Suprapubic skin (tissue), 3 donors: ENCODE measurements around the gene STPG1.

Experiments used
- EP300 ChIP-seq: sonication (generic); formaldehyde crosslinking; IDR thresholded peaks from one replicate; pipeline ENCODE4 v1.6.1; 2017; ENCODE audit warnings: antibody characterized with exemption
- TF ChIP-seq, protein P1 (sequence below), 2 donors: fragments of 200-600 bp in 1 of 2; fragments of 450-650 bp in 1 of 2; sonication (generic) in 1 of 2; IDR thresholded peaks; one replicate each; pipeline ENCODE4 v1.5.1; 2016 to 2019; ENCODE audit warnings: antibody characterized with exemption in 2 of 2, mild to moderate bottlenecking in 1 of 2, moderate library complexity in 1 of 2

GRCh38 chr1:24442764-24443163 is 29.2 kb upstream of the STPG1 start:
- TF ChIP-seq, protein P1, sequence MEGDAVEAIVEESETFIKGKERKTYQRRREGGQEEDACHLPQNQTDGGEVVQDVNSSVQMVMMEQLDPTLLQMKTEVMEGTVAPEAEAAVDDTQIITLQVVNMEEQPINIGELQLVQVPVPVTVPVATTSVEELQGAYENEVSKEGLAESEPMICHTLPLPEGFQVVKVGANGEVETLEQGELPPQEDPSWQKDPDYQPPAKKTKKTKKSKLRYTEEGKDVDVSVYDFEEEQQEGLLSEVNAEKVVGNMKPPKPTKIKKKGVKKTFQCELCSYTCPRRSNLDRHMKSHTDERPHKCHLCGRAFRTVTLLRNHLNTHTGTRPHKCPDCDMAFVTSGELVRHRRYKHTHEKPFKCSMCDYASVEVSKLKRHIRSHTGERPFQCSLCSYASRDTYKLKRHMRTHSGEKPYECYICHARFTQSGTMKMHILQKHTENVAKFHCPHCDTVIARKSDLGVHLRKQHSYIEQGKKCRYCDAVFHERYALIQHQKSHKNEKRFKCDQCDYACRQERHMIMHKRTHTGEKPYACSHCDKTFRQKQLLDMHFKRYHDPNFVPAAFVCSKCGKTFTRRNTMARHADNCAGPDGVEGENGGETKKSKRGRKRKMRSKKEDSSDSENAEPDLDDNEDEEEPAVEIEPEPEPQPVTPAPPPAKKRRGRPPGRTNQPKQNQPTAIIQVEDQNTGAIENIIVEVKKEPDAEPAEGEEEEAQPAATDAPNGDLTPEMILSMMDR (IDR thresholded peaks at IDR 0.05): no peak
- TF ChIP-seq EP300: no peak
